ENCODE data around the gene UBE2I.

UBE2I gene

GRCh38 chr16:1357906-1358566, 48.6 kb downstream of the UBE2I start:
- no peak for DNase-seq (ENCODE audit: low read depth)

- DNase-seq (ENCODE audit: low read depth): no peak
Measured at GRCh38 chr16:1361685-1362360, 52.4 kb downstream of the UBE2I start.

- no peak for DNase-seq (ENCODE audit: low read depth)
Measured at GRCh38 chr16:1362807-1363206, 53.4 kb downstream of the UBE2I start.

DNA sequence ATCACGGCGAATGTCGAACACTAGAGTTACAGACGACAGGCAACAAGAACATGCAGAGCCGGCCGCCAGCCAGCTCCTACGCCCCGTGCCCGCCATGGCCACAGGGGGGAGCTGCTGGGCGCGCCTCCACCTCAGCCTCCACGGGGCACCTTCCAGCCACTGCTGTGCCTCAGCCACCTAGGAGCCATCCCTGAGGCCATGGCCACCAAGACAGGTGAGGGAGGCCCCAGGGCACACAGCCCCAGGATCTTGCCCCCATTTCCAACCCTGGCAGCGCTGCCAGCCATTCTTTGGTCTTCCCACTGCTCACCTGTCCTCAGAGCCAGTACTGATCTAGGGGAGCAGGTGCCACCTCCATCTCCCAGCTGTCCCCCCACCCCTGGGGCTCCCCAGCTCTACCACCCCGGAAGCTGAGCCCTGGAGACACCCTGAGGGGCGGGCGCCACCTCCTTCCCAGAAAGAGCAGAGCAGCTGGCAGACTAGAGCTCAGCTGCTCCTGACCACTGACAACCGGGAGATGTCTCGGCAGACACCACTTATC, 54.1 kb downstream of the UBE2I start:
- peak; percentile 56 for DNase-seq (ENCODE audit: low read depth)

GRCh38 chr16:1364510-1364909, 55.1 kb downstream of the UBE2I start:
- DNase-seq (ENCODE audit: low read depth): no peak

- no peak for DNase-seq (ENCODE audit: low read depth)
Measured at GRCh38 chr16:1366060-1366711, 56.8 kb downstream of the UBE2I start.

DNA sequence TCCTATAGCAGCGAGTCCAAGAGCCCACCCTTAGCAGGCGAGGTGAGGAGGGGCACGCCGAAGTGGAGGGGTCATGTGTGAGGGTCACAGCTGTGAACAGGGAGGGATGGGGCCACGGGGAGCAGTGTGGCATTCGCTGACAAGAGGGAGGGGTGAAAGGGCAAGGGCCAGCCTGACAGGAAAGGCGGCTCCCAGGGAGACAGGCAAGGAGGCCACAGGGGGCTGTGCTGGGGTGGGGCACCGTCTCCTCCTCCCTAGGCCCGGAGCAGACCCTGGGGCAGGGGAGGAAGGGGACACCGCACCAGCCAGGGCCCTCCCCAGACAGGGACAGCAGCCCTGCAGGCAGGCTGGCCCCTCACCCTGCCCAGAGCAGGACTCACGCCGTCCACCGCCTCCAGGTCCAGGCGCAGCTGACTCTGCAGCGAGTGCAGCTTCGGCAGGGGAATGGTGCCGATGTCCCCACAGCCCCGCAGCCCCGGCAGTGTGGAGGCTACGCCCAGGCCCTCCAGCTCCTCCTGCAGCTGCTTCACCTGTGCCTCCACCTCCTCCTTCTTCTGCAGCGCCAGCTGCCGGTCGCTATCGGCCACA, 57.4 kb downstream of the UBE2I start:
- no peak for DNase-seq (ENCODE audit: low read depth)

GRCh38 chr16:1367486-1368174, 58.2 kb downstream of the UBE2I start:
- DNase-seq (ENCODE audit: low read depth): no peak

GRCh38 chr16:1371054-1371978, 61.9 kb downstream of the UBE2I start:
- no peak for DNase-seq (ENCODE audit: low read depth)

DNA sequence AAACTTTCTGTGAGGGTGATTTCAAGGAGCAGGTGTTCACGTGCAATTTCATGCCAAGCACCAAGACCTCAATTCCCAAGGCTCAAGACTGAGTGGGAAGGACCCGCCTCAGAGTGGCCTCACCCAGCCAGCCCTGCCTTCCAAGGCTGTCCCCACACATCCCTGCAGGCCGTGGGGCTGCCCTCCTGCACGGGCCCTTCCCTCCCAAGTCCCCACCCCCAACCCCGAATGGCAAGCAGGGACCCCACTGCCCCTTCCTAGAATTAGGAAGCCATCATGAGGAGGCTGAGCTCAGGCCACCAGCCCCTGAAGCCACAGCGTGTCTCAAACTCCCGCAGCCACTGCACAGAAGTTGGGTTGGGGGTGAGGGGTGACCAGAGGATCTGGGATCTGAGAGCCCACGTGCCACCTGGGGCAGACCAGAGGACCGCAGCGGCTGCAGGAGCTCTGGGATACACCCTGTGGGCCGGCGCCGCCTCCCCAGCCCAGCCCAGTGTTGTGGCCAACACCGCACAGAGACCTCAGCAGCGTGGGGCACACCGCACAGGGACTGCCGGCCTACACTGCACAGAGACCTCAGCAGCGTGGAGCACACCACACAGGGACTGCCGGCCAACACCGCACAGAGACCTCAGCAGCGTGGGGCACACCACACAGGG, 63.0 kb downstream of the UBE2I start:
- DNase-seq (ENCODE audit: low read depth): no peak

DNA sequence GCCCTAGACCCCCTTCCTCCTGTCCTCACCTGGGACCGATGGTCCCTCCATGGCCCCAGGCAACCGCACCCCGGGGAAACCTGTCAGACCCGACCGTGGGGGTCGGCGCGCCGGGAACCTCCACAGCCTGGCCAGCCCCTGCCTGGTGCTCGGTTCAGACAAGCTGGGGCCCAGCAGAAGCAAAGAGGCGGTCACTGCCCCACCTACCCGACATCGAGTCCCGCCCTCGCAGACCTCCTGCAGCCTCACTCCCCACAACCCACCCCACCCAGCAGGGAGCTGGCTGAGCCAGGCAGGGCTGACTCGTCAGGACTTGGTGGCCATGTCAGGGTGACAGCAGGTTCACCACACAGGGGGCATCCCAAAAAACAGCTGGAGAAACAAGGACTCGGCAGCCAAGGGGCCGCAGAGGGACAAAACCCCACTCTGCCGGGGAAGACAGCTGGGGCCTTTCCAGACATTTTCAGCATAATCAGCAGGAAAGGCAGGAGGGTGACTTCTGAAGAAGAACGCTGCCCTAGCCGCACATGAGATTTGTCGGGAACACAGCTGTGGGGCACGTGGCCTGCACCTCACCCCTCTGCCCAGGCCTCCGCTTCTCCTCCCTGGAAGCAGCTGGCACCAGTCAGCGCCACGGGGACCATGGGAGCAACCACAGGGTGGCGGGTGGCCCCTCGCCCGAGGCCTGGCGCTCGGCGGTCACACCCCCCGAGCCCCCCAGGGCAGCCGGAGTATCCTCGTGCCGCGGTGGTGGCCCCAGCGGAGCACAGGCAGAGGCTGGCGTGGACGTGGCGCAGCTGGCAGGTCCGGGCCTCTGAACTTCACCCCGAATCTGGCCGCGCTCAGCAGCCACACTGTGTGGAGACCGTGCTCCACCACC, 65.2 kb downstream of the UBE2I start:
- DNase-seq (ENCODE audit: low read depth): no peak

DNA sequence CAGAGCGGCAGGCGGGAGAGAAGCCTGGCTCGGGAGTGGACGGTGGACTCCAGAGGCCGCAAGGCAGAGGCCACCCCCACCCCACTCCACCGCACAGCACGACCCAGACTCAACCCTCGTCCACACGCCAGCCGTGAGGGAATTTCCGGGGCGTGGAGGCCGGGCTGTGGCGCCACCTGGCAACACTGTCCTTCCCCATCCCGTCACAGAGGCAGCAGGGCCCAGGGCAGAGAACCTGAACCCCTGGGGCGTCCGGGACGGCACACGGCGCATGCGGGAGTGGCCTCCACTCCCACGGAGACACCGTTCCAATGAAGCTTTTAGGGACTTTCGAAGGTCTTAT, 65.8 kb downstream of the UBE2I start:
- DNase-seq (ENCODE audit: low read depth): no peak

- DNase-seq (ENCODE audit: low read depth): no peak
Measured at GRCh38 chr16:1375741-1376410, 66.4 kb downstream of the UBE2I start.

Measured in T follicular helper cell (primary cell).